Right atrium auricular region (tissue), 2 donors: ENCODE data around the gene STAT6. TPM values are rescaled to one million over a fixed set of nuclear protein-coding genes. Genes with fewer than 3 reads are reported as not detected.
"Not testable (repeated sequence)": the region's sequence is repeated elsewhere in the genome, so short reads cannot be mapped to it uniquely, and the experiment has no call there.

Experiments used
- DNase-seq: peaks from one replicate; pipeline ENCODE4 v3.0.0-alpha.2; 2019; ENCODE audit warnings: low spot score
- H3K27ac ChIP-seq, 2 donors: fragments of 200-600 bp; sonication (generic); 1 replicate in 1 of 2; 2 replicates in 1 of 2; pipeline ENCODE4 v1.5.1; 2016 to 2019
- H3K27me3 ChIP-seq, 2 donors: fragments of 200-600 bp; sonication (generic); one replicate each; pipeline versions ENCODE4 v1.5.1 to v1.6.0; 2017 to 2019
- H3K36me3 ChIP-seq: fragments of 200-600 bp; sonication (generic); one replicate; pipeline ENCODE4 v1.5.1; 2016
- H3K4me1 ChIP-seq, 2 donors: fragments of 200-600 bp; sonication (generic); one replicate each; pipeline versions ENCODE4 v1.5.1 to v1.6.0; 2017 to 2019
- H3K4me3 ChIP-seq, 2 donors: fragments of 200-600 bp; sonication (generic); 1 replicate in 1 of 2; 2 replicates in 1 of 2; pipeline ENCODE4 v1.5.1; 2017 to 2019; ENCODE audit warnings: mild to moderate bottlenecking in 1 of 2, moderate library complexity in 1 of 2
- H3K9me3 ChIP-seq, 2 donors: fragments of 200-600 bp; sonication (generic); one replicate each; pipeline ENCODE4 v1.5.1; 2019
- total RNA-seq, 2 donors: library from RNA; depleted of rRNA; stranded (reverse); fragments of >200 nt; gene quantifications; one replicate each; pipeline ENCODE4 v1.1.0, GENCODE V29; 2016
- TF ChIP-seq, protein P1 (sequence below), 2 donors: fragments of 200-600 bp; sonication (generic); IDR thresholded peaks; one replicate each; pipeline ENCODE4 v1.5.1; 2019; ENCODE audit warnings: antibody characterized with exemption in 2 of 2

The STAT6 gene
- total RNA-seq, 2 donors from 2014 or later: 34.3 to 64.3 TPM

GRCh38 chr12:57066245-57066644, 44.9 kb downstream of the STAT6 start:
- Histone ChIP-seq H3K4me3 (no peak overlapping the region), H3K9me3 (no peaks in the 10 kb centered on the region), H3K27me3 (no peaks in the 10 kb centered on the region), H3K4me1 (no peaks in the 10 kb centered on the region), H3K36me3 (peaks cover 5% of the 10 kb centered on the region), H3K27ac (no peak overlapping the region)
- TF ChIP-seq, protein P1, sequence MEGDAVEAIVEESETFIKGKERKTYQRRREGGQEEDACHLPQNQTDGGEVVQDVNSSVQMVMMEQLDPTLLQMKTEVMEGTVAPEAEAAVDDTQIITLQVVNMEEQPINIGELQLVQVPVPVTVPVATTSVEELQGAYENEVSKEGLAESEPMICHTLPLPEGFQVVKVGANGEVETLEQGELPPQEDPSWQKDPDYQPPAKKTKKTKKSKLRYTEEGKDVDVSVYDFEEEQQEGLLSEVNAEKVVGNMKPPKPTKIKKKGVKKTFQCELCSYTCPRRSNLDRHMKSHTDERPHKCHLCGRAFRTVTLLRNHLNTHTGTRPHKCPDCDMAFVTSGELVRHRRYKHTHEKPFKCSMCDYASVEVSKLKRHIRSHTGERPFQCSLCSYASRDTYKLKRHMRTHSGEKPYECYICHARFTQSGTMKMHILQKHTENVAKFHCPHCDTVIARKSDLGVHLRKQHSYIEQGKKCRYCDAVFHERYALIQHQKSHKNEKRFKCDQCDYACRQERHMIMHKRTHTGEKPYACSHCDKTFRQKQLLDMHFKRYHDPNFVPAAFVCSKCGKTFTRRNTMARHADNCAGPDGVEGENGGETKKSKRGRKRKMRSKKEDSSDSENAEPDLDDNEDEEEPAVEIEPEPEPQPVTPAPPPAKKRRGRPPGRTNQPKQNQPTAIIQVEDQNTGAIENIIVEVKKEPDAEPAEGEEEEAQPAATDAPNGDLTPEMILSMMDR (IDR thresholded peaks at IDR 0.05): no peak
- DNase-seq: no peak

DNA sequence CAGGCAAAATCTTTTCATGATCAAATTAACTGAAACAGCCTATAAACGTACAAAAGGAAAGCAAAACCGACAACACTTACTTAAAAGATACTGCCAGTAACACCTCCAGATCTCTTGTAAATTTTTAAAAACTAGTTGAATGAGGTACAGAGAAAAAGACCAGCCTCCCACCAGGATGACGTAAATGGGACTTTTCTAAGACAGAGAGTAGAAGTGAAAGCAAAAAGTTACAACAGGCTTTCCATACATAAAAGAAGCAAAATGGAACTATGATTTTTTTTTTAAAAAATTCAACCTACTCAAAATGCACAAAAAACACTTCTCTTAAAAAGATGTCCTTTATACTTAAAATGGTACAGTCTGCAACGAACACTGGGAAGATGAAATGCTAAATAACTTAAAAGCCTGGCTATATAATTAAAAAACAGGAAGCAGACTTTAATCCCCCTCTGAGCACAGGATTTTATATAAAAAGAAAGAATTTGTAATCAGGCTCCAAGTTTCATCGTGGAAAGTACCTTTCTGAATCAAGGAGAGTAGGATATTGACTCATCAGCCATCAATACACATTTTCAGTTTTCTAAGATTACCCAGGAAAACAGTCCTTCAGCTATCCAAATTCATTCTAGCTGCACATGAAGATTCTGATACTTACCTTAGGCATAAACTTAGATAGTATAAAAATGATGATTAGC, 47.0 kb downstream of the STAT6 start:
- H3K27me3 ChIP-seq: no peaks in the 10 kb centered on the region
- no peak overlapping the region for H3K27ac ChIP-seq
- no peak overlapping the region for H3K4me3 ChIP-seq
- no peak for DNase-seq
- no peaks in the 10 kb centered on the region for H3K4me1 ChIP-seq
- H3K36me3 ChIP-seq: peaks cover 5% of the 10 kb centered on the region
- TF ChIP-seq, protein P1 (IDR thresholded peaks at IDR 0.05): no peak
- H3K9me3 ChIP-seq: no peaks in the 10 kb centered on the region

DNA sequence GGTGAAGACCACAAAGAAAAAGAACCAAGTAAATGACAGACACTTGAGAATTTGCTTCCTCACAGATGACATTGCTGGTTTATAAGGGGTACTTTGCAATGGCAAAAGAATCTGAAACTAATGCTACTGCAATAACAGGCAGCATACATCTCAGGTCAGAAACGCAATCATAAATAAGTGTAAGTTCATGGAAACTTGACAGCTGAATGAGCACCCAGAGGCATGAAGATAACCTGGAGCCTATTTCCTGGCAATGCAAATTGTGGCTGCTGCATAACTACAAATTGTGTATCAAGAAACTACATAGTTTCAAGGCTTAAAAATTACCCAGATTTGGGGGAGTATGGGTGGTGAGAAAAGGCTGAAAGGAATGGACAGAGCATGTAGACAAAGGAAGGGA, 52.7 kb downstream of the STAT6 start:
- no peaks in the 10 kb centered on the region for H3K27me3 ChIP-seq
- no peaks in the 10 kb centered on the region for H3K4me1 ChIP-seq
- no peaks in the 10 kb centered on the region for H3K9me3 ChIP-seq
- TF ChIP-seq, protein P1 (IDR thresholded peaks at IDR 0.05): no peak
- H3K27ac ChIP-seq: no peak overlapping the region
- H3K36me3 ChIP-seq: peaks cover 10% of the 10 kb centered on the region
- no peak overlapping the region for H3K4me3 ChIP-seq
- DNase-seq: no peak

DNA sequence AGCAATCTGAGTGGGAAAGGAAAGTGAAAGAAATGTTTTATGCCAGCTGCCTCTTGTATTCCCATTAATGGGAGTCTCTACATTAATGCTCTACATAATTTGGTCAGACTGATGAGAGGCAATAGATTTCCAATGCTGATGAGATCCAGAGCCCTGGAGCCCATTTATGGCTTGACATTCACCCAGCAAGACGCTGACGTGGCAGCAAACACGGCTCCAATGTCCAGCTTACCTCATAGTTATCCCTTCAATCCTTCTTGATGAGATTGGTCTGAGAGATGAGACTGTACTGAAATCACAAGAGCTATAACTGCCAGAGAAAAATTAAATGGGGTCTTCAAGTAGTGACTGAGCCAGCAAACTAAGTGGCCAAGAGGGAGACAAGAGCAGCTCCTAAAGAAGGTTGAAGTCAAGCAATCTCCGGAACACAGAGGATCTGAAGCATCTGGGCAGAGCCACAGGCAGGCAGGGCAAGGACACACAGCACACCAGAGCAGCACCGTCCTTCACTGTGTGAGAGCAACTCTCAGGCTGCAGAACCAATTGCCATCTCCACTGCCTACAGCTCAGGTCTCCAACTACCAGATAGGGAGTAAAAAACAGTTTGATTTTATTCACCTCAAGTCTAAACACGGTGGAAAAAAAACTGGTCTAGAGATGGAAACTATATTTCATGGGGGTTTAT, 54.0 kb downstream of the STAT6 start:
- DNase-seq: no peak

GRCh38 chr12:57055824-57056223, 55.3 kb downstream of the STAT6 start:
- H3K4me1 ChIP-seq: no peaks in the 10 kb centered on the region
- DNase-seq: no peak

More for the DNA sequence above, 54.0 kb downstream of the STAT6 start:
- no peaks in the 10 kb centered on the region for H3K4me1 ChIP-seq
- H3K4me3 ChIP-seq: no peak overlapping the region
- H3K9me3 ChIP-seq: no peaks in the 10 kb centered on the region
- no peaks in the 10 kb centered on the region for H3K27me3 ChIP-seq
- H3K27ac ChIP-seq: no peak overlapping the region
- H3K36me3 ChIP-seq: peaks cover 5% of the 10 kb centered on the region
- TF ChIP-seq, protein P1 (IDR thresholded peaks at IDR 0.05): no peak

GRCh38 chr12:57053901-57054300, 57.3 kb downstream of the STAT6 start:
- not testable (repeated sequence) for H3K27me3 ChIP-seq, DNase-seq, H3K36me3 ChIP-seq, H3K4me3 ChIP-seq, H3K27ac ChIP-seq, H3K9me3 ChIP-seq, H3K4me1 ChIP-seq

More at GRCh38 chr12:57055824-57056223, 55.3 kb downstream of the STAT6 start:
- no peak overlapping the region for H3K27ac ChIP-seq
- no peak overlapping the region for H3K4me3 ChIP-seq
- H3K27me3 ChIP-seq: no peaks in the 10 kb centered on the region
- peaks cover 5% of the 10 kb centered on the region for H3K36me3 ChIP-seq
- TF ChIP-seq, protein P1 (IDR thresholded peaks at IDR 0.05): no peak
- H3K9me3 ChIP-seq: no peaks in the 10 kb centered on the region

DNA sequence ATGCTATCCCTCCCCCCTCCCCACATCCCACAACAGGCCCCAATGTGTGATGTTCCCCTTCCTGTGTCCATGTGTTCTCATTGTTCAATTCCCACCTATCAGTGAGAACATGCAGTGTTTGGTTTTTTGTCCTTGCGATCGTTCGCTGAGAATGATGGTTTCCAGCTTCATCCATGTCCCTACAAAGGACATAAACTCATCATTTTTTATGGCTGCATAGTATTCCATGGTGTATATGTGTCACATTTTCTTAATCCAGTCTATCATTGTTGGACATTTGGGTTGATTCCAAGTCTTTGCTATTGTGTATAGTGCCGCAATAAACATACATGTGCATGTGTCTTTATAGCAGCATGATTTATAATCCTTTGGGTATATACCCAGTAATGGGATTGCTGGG, 58.0 kb downstream of the STAT6 start:
- not testable (repeated sequence) for H3K27ac ChIP-seq, H3K36me3 ChIP-seq, H3K4me1 ChIP-seq, H3K9me3 ChIP-seq, DNase-seq, H3K4me3 ChIP-seq, H3K27me3 ChIP-seq
